Measurements from ENCODE around the gene PCDHA7. TPM values are rescaled to one million over a fixed set of nuclear protein-coding genes. Genes with fewer than 3 reads are reported as not detected.

PCDHA7 gene
- total RNA-seq, 1 donor from 2014 or later = 0.27 TPM

GRCh38 chr5:140881889-140882590 lies 48.0 kb downstream of the PCDHA7 start, which contains the start of gene PCDHA13:
PCDHA13 (plus strand) TSS chr5:140882124; CDS start chr5:140882269, 145 bp downstream.

Other genes starting within 250 kb of the PCDHA7 start
- gene CD14, start 201.1 kb upstream of the PCDHA7 start, total RNA-seq = 0.09 and 2.2 TPM in 2 replicates
- 7.4 and 10.5 TPM in 2 replicates for gene TMCO6, start 194.8 kb upstream of the PCDHA7 start, total RNA-seq
- gene NDUFA2, start 186.6 kb upstream of the PCDHA7 start, total RNA-seq = 54.1 and 75.7 TPM in 2 replicates
- gene IK, start 186.4 kb upstream of the PCDHA7 start, total RNA-seq = 109 and 111 TPM in 2 replicates
- gene WDR55, start 169.4 kb upstream of the PCDHA7 start, total RNA-seq = 26.4 and 29.5 TPM in 2 replicates
- gene DND1, start 160.7 kb upstream of the PCDHA7 start, total RNA-seq = 0.09 and 0.19 TPM in 2 replicates
- 79.3 and 96.4 TPM in 2 replicates for gene HARS1, start 142.9 kb upstream of the PCDHA7 start, total RNA-seq
- gene HARS2, start 142.8 kb upstream of the PCDHA7 start, total RNA-seq = 31.3 and 32.5 TPM in 2 replicates
- gene ZMAT2, start 133.8 kb upstream of the PCDHA7 start, total RNA-seq = 54.5 and 63.3 TPM in 2 replicates
- under 0.01 TPM in 1 of 2 replicates, not detected in the other for gene PCDHA1, start 48.1 kb upstream of the PCDHA7 start, total RNA-seq
- 0.18 and 0.19 TPM in 2 replicates for gene PCDHA2, start 39.4 kb upstream of the PCDHA7 start, total RNA-seq
- 0.28 and 0.36 TPM in 2 replicates for gene PCDHA3, start 33.2 kb upstream of the PCDHA7 start, total RNA-seq
- gene PCDHA4, start 27.2 kb upstream of the PCDHA7 start, total RNA-seq = 0.75 and 1.1 TPM in 2 replicates
- gene PCDHA5, start 12.7 kb upstream of the PCDHA7 start, total RNA-seq = 0.09 TPM in 2 replicates
- 0.56 and 0.63 TPM in 2 replicates for gene PCDHA6, start 6.3 kb upstream of the PCDHA7 start, total RNA-seq
- gene PCDHA8, start 6.9 kb downstream of the PCDHA7 start, total RNA-seq = 0.09 and 0.19 TPM in 2 replicates
- gene PCDHA9, start 14.1 kb downstream of the PCDHA7 start, total RNA-seq = 0.09 TPM in 2 replicates
- gene PCDHA10, start 21.6 kb downstream of the PCDHA7 start, total RNA-seq = 0.45 and 0.56 TPM in 2 replicates
- gene PCDHA11, start 34.7 kb downstream of the PCDHA7 start, total RNA-seq = 0.09 and 0.27 TPM in 2 replicates
- gene PCDHA12, start 41.0 kb downstream of the PCDHA7 start, total RNA-seq = 0.09 and 0.19 TPM in 2 replicates
- gene PCDHA13, start 47.9 kb downstream of the PCDHA7 start, total RNA-seq = 0.09 and 0.19 TPM in 2 replicates
- 0.18 and 0.19 TPM in 2 replicates for gene PCDHAC1, start 92.0 kb downstream of the PCDHA7 start, total RNA-seq
- gene PCDHAC2, start 132.2 kb downstream of the PCDHA7 start, total RNA-seq = 0.09 and 2.4 TPM in 2 replicates
- gene PCDHB1, start 217.1 kb downstream of the PCDHA7 start, total RNA-seq = not detected in 2 replicates